Left ventricle myocardium inferior (tissue), 1 donor: ENCODE measurements around the gene MUC6. TPM values are rescaled to one million over a fixed set of nuclear protein-coding genes. Genes with fewer than 3 reads are reported as not detected.

Experiments
- DNase-seq: peaks from one replicate; pipeline ENCODE4 v3.0.0-alpha.2; 2020
- H3K27ac ChIP-seq: fragments of 200-600 bp; replicated peaks from 2 replicates; pipeline ENCODE4 v1.8.0; 2021
- H3K27me3 ChIP-seq: fragments of 200-600 bp; 2 replicates; pipeline ENCODE4 v1.8.0; 2021; ENCODE audit warnings: low read depth
- H3K36me3 ChIP-seq: fragments of 200-600 bp; 2 replicates; pipeline ENCODE4 v1.8.0; 2021
- H3K4me1 ChIP-seq: fragments of 200-600 bp; 2 replicates; pipeline ENCODE4 v1.8.0; 2021
- H3K4me3 ChIP-seq: fragments of 200-600 bp; 2 replicates; pipeline ENCODE4 v1.8.0; 2021; ENCODE audit warnings: mild to moderate bottlenecking, moderate library complexity
- H3K9me3 ChIP-seq: fragments of 200-600 bp; replicated peaks from 2 replicates; pipeline ENCODE4 v1.8.0; 2021
- CTCF ChIP-seq: fragments of 200-600 bp; IDR thresholded peaks from 2 replicates; pipeline ENCODE4 v1.8.0; 2021; ENCODE audit warnings: antibody characterized with exemption, mild to moderate bottlenecking, borderline replicate concordance
- intact Hi-C: fragments of 100-400 bp; cut with micrococcal nuclease; formaldehyde crosslinking; loops from one replicate; pipeline ENCODE4 v1.11.0; 2022
- total RNA-seq: library from RNA; stranded (reverse); fragmentation: NEBNext Ultra II Directional; extraction: Animal tissue kit (Norgen Biotek cat#: 25700); gene quantifications from one replicate; pipeline ENCODE4 v1.2.1, GENCODE V29; 2021
- donor health status: DM: no; HTN: yes; CAD: no; lungs with severe emphysema.

The MUC6 gene
- total RNA-seq, 1 donor from 2014 or later: not detected

DNA sequence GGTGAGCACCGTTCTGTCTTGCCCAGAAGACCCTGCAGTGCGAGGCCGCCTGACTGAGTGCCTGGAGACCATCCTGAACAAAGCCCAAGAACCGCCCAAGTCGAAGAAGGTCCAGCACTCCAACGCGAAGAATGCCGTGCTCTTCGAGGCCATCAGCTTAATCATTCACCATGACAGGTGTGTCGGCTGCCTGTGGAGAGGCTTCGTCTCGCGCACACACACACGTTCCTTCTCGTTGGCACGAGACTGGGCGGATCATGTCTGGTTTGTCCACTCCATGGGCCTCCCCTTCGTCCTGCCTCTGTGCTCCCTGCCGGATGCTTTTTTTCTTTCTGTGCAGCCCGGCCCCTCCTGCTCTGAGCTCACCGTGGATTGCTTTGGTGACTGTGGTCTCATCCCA lies 51.1 kb downstream of the MUC6 start:
- Histone ChIP-seq H3K9me3 (no peaks in the 10 kb centered on the region), H3K4me3 (no peak overlapping the region), H3K36me3 (peaks cover 90% of the 10 kb centered on the region), H3K4me1 (peaks cover 8% of the 10 kb centered on the region), H3K27ac (no peak overlapping the region), H3K27me3 (no peaks in the 10 kb centered on the region)
- TF ChIP-seq CTCF: no peak
- intact Hi-C loops: no loop called here
- no peak for DNase-seq

- H3K4me3 ChIP-seq: no peak overlapping the region
- intact Hi-C loops: no loop called here
- no peaks in the 10 kb centered on the region for H3K9me3 ChIP-seq
- no peak overlapping the region for H3K27ac ChIP-seq
- H3K36me3 ChIP-seq: peaks cover 81% of the 10 kb centered on the region
- H3K27me3 ChIP-seq: no peaks in the 10 kb centered on the region
- no peak for TF ChIP-seq CTCF
- H3K4me1 ChIP-seq: peaks cover 8% of the 10 kb centered on the region
- DNase-seq: no peak
These were observed 52.0 kb downstream of the MUC6 start for GRCh38 chr11:984546-984945.

- TF ChIP-seq CTCF: no peak
- intact Hi-C loops: no loop called here
- no peaks in the 10 kb centered on the region for H3K9me3 ChIP-seq
- no peak overlapping the region for H3K27ac ChIP-seq
- no peaks in the 10 kb centered on the region for H3K27me3 ChIP-seq
- no peak for DNase-seq
- H3K4me1 ChIP-seq: peaks cover 17% of the 10 kb centered on the region
- no peak overlapping the region for H3K4me3 ChIP-seq
- H3K36me3 ChIP-seq: peaks cover 80% of the 10 kb centered on the region
These were observed 54.8 kb downstream of the MUC6 start for GRCh38 chr11:981764-982163.

DNA sequence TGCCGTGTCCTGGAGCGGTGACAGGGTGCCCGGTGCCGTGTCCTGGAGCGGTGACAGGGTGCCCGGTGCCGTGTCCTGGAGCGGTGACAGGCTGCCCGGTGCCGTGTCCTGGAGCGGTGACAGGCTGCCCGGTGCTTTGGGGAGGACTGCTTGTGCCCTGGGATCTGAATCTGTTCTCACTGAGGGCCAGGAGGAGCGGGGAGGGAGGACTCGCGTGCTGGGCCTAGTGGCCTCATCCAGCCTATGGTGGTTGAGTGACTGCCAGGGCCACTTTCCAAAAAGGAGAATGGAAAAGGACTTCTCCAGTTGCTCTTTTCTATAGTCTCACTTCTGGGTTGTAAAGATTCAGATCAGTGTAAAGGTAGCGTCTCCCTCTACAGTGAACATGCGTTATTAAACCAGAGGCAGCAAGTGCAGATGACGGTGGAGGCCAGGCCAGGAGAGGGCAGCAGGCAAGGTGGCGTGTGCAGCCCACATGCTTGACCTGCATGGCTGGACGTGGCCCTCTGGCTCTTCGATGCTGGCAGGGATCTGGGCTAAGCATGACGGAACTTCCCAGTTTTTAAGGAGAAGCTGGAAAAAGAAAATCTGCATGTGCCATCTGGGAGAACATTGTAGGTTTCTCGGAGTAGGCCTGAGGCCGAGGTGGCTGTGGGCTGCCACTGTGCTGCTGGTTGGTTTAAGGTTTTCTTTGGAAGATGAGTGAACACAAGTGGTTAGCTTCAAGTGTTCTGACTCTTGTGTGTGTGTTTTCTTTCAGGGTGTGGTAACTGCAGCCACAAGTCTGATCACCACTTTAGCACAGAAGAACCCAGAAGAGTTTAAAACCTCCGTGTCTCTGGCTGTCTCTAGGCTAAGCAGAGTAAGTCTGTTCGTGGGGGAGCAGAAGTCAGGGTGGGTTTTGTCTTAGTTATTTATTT lies 55.8 kb downstream of the MUC6 start:
- Histone ChIP-seq H3K27ac (no peak overlapping the region), H3K4me3 (no peak overlapping the region), H3K4me1 (peaks cover 17% of the 10 kb centered on the region), H3K27me3 (no peaks in the 10 kb centered on the region), H3K36me3 (peaks cover 72% of the 10 kb centered on the region), H3K9me3 (no peaks in the 10 kb centered on the region)
- TF ChIP-seq CTCF: no peak
- no peak for DNase-seq
- intact Hi-C loops: no loop called here

GRCh38 chr11:978781-979180 lies 57.7 kb downstream of the MUC6 start:
- Histone ChIP-seq H3K27ac (no peak overlapping the region), H3K4me3 (no peak overlapping the region), H3K36me3 (peaks cover 60% of the 10 kb centered on the region), H3K27me3 (no peaks in the 10 kb centered on the region), H3K4me1 (peaks cover 17% of the 10 kb centered on the region), H3K9me3 (no peaks in the 10 kb centered on the region)
- no peak for DNase-seq
- intact Hi-C loops: no loop called here
- no peak for TF ChIP-seq CTCF
